Smooth muscle cell (in vitro differentiated cells): ENCODE measurements around the gene DFFA. TPM values are rescaled to one million over a fixed set of nuclear protein-coding genes. Genes with fewer than 3 reads are reported as not detected.

ENCODE experiments used
- DNase-seq: peaks from one replicate; lab custom pipeline; 2025; ENCODE audit not compliant: unreplicated experiment; lab: John Stamatoyannopoulos, UW
- H2AFZ ChIP-seq: fragments of 200-600 bp; sonication (generic); 2 replicates; pipeline ENCODE4 v1.6.0; 2016; ENCODE audit warnings: antibody characterized with exemption, low read depth, mild to moderate bottlenecking
- H3F3A ChIP-seq: fragments of 200-600 bp; sonication (generic); 2 replicates; pipeline ENCODE4 v1.6.0; 2017; ENCODE audit warnings: antibody characterized with exemption, low read depth
- H3K27ac ChIP-seq: fragments of 200-600 bp; sonication (generic); 2 replicates; pipeline ENCODE4 v1.5.1; 2016; ENCODE audit warnings: low read depth, mild to moderate bottlenecking
- H3K27me3 ChIP-seq: fragments of 200-600 bp; sonication (generic); 2 replicates; pipeline ENCODE4 v1.6.1; 2016; ENCODE audit warnings: low read depth, mild to moderate bottlenecking
- H3K36me3 ChIP-seq: fragments of 200-600 bp; sonication (generic); 2 replicates; pipeline ENCODE4 v1.5.1; 2016; ENCODE audit warnings: low read depth
- H3K4me1 ChIP-seq: fragments of 200-600 bp; sonication (generic); 2 replicates; pipeline ENCODE4 v1.5.1; 2016; ENCODE audit warnings: low read depth
- H3K4me2 ChIP-seq: fragments of 200-600 bp; sonication (generic); 2 replicates; pipeline ENCODE4 v1.6.0; 2016; ENCODE audit warnings: mild to moderate bottlenecking
- H3K4me3 ChIP-seq: fragments of 200-600 bp; sonication (generic); 2 replicates; pipeline ENCODE4 v1.5.1; 2016; ENCODE audit warnings: mild to moderate bottlenecking
- H3K79me2 ChIP-seq: fragments of 200-600 bp; sonication (generic); 2 replicates; pipeline ENCODE4 v1.6.0; 2016; ENCODE audit warnings: low read depth, mild to moderate bottlenecking
- H3K9ac ChIP-seq: fragments of 200-600 bp; sonication (generic); 2 replicates; pipeline ENCODE4 v1.6.0; 2016; ENCODE audit warnings: low read depth
- H3K9me3 ChIP-seq: fragments of 200-600 bp; sonication (generic); replicated peaks from 2 replicates; pipeline ENCODE4 v1.5.1; 2016; ENCODE audit warnings: low read depth
- H4K20me1 ChIP-seq: fragments of 200-600 bp; sonication (generic); 2 replicates; pipeline ENCODE4 v1.6.0; 2016; ENCODE audit warnings: low read depth
- WGBS: methylation state at CpG from one replicate; pipeline ENCODE4 v1.1.7; 2016; ENCODE audit warnings: low lambda C conversion rate; 5-methylcytosine and 5-hydroxymethylcytosine counted together
- polyA plus RNA-seq: library from polyadenylated mRNA; unstranded; fragments of >200 nt; fragmentation: Nextera tagmentation; extraction: Ambion mirVana; gene quantifications from 2 replicates; pipeline ENCODE4 v1.2.1, GENCODE V29; 2016
- total RNA-seq: library from RNA; depleted of rRNA; stranded (reverse); fragments of >200 nt; gene quantifications from 2 replicates; pipeline ENCODE4 v1.2.3, GENCODE V29; 2014
- TF ChIP-seq, protein P1 (sequence below): fragments of 200-600 bp; sonication (generic); IDR thresholded peaks from 2 replicates; pipeline ENCODE4 v1.5.1; 2017; ENCODE audit warnings: borderline replicate concordance, mild to moderate bottlenecking, antibody characterized with exemption; ENCODE audit not compliant: insufficient read depth, poor library complexity, severe bottlenecking

Gene DFFA
- total and polyA plus RNA-seq, 2 experiments from 2014 or later, result 27.6 to 30.0 TPM

DNA sequence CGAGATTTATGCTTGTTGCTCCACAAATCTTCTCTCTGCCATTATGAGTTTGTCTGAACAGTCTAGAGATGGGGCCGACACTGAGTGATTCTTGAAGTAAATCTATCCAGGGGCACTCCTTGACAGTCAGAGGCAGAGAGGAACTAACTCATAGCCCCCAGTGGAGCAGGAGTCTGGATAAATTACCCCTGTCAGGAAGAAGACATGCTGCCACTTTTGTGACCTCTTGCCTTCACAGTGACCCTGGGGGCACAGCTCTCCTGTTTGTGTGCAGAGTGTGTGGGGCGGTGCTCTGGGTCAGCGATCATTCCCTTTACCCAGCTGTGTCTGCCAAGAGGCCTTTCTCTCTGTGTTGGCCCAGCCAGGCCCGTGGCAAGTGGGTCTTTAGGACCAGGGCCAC is 31.9 kb upstream of the DFFA start:
- Histone ChIP-seq H3F3A (peaks cover 5% of the 10 kb centered on the region), H3K27ac (no peak overlapping the region), H3K36me3 (no peaks in the 10 kb centered on the region), H3K4me3 (no peak overlapping the region), H3K9me3 (no peaks in the 10 kb centered on the region), H3K4me2 (no peak overlapping the region), H4K20me1 (peaks cover 94% of the 10 kb centered on the region), H3K79me2 (peaks cover 19% of the 10 kb centered on the region), H3K9ac (no peak overlapping the region), H3K27me3 (no peaks in the 10 kb centered on the region), H2AFZ (no peak overlapping the region), H3K4me1 (peaks cover 9% of the 10 kb centered on the region)
- DNase-seq, result no peak
- WGBS, result 65% methylated on average over 5 of the region's 5 CpGs
- TF ChIP-seq, protein P1, sequence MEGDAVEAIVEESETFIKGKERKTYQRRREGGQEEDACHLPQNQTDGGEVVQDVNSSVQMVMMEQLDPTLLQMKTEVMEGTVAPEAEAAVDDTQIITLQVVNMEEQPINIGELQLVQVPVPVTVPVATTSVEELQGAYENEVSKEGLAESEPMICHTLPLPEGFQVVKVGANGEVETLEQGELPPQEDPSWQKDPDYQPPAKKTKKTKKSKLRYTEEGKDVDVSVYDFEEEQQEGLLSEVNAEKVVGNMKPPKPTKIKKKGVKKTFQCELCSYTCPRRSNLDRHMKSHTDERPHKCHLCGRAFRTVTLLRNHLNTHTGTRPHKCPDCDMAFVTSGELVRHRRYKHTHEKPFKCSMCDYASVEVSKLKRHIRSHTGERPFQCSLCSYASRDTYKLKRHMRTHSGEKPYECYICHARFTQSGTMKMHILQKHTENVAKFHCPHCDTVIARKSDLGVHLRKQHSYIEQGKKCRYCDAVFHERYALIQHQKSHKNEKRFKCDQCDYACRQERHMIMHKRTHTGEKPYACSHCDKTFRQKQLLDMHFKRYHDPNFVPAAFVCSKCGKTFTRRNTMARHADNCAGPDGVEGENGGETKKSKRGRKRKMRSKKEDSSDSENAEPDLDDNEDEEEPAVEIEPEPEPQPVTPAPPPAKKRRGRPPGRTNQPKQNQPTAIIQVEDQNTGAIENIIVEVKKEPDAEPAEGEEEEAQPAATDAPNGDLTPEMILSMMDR, result no peak

DNA sequence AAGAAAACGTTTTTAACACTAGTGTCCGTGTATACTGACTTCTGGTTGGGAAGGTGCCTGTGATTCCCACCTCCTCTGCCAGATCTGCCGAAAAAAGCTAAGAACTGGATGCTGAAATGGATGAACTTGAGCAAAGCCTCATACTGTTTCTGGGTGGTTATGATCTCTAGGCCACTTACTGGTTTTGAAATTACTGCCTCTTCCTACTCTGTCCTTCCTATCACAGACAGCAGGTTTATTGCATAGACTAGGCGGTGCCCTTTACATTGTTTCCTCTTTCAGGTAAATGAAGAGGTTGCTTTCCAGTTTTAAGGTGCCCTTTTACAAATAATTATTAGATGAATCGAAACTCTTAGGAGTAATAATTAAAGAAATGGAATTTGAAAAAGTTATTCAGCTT is 29.9 kb upstream of the DFFA start:
- H3K9me3 ChIP-seq, result no peaks in the 10 kb centered on the region
- 91% methylated on average over 5 of the region's 5 CpGs for WGBS
- H3K27ac ChIP-seq, result no peak overlapping the region
- peaks cover 94% of the 10 kb centered on the region for H4K20me1 ChIP-seq
- H3K4me3 ChIP-seq, result no peak overlapping the region
- DNase-seq, result no peak
- peaks cover 5% of the 10 kb centered on the region for H3F3A ChIP-seq
- no peak overlapping the region for H3K9ac ChIP-seq
- H3K79me2 ChIP-seq, result peaks cover 32% of the 10 kb centered on the region
- no peak overlapping the region for H2AFZ ChIP-seq
- no peaks in the 10 kb centered on the region for H3K4me1 ChIP-seq
- no peak overlapping the region for H3K4me2 ChIP-seq
- no peaks in the 10 kb centered on the region for H3K36me3 ChIP-seq
- TF ChIP-seq, protein P1, result no peak
- no peaks in the 10 kb centered on the region for H3K27me3 ChIP-seq

DNA sequence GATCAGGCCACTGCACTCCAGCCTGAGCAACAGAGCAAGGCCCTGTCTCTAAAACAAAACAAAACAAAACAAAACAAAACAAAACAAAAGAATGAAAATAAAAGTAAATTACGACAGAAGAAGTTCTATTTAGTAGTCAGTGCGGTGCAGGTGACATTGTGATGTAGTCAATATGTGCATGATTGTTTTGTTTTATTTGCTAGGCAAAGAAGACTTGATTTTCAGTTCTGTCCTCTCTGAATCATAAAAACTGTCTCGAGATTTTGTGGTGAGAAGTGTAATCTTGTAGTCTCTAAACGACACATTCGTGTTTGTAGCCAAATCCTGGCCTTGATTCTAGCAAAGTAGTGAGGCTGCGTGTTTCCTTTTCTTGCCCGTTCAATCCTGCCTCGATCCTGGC is 25.9 kb upstream of the DFFA start:
- no peak overlapping the region for H3K4me2 ChIP-seq
- peaks cover 21% of the 10 kb centered on the region for H3K79me2 ChIP-seq
- WGBS, result 95% methylated on average over 8 of the region's 8 CpGs
- peaks cover 3% of the 10 kb centered on the region for H3K4me1 ChIP-seq
- no peak overlapping the region for H3K9ac ChIP-seq
- H3K36me3 ChIP-seq, result no peaks in the 10 kb centered on the region
- no peak overlapping the region for H2AFZ ChIP-seq
- no peaks in the 10 kb centered on the region for H3K9me3 ChIP-seq
- no peaks in the 10 kb centered on the region for H3F3A ChIP-seq
- H3K27ac ChIP-seq, result no peak overlapping the region
- H3K4me3 ChIP-seq, result no peak overlapping the region
- no peak for DNase-seq
- no peaks in the 10 kb centered on the region for H3K27me3 ChIP-seq
- TF ChIP-seq, protein P1, result no peak
- peaks cover 93% of the 10 kb centered on the region for H4K20me1 ChIP-seq

- WGBS, result 98% methylated on average over 7 of the region's 7 CpGs
- no peaks in the 10 kb centered on the region for H3K36me3 ChIP-seq
These were observed 24.8 kb upstream of the DFFA start for GRCh38 chr1:10497109-10497508.

More at GRCh38 chr1:10497109-10497508, 24.8 kb upstream of the DFFA start:
- H3K4me3 ChIP-seq, result no peak overlapping the region
- TF ChIP-seq, protein P1, result no peak
- no peak for DNase-seq
- no peaks in the 10 kb centered on the region for H3K9me3 ChIP-seq
- no peak overlapping the region for H3K9ac ChIP-seq
- no peak overlapping the region for H3K4me2 ChIP-seq
- H3K27ac ChIP-seq, result peak overlapping the region; percentile 24
- H4K20me1 ChIP-seq, result peaks cover 93% of the 10 kb centered on the region
- H3K27me3 ChIP-seq, result no peaks in the 10 kb centered on the region
- H3F3A ChIP-seq, result no peaks in the 10 kb centered on the region
- H3K79me2 ChIP-seq, result peaks cover 25% of the 10 kb centered on the region
- peaks cover 3% of the 10 kb centered on the region for H3K4me1 ChIP-seq
- H2AFZ ChIP-seq, result no peak overlapping the region
